Naive B cell (primary cell): ENCODE results near the gene COL6A1. TPM values are rescaled to one million over a fixed set of nuclear protein-coding genes. Genes with fewer than 3 reads are reported as not detected.
A peak's percentile ranks its signal among the peaks of the same experiment; 100 is the strongest.

Source experiments
- ATAC-seq, 2 donors: fragments of 150-1000 bp; cut with Tn5 transposase; 2 replicates each; pipeline ENCODE4 v1.10.0; 2021; ENCODE audit warnings: low read depth in 2 of 2, mild to moderate bottlenecking in 2 of 2, moderate library complexity in 2 of 2
- DNase-seq: peaks from one replicate; pipeline ENCODE4 v3.0.0; 2022
- H3K27ac Mint-ChIP-seq, 6 donors: one replicate each; pipeline ENCODE4 v1.8.0; 2020 to 2022; ENCODE audit warnings: mild to moderate bottlenecking in 6 of 6, mixed read lengths in 6 of 6, moderate library complexity in 5 of 6, inconsistent platforms in 2 of 6
- H3K27me3 Mint-ChIP-seq, 3 donors: one replicate each; pipeline ENCODE4 v1.8.0; 2021 to 2022; ENCODE audit warnings: mixed read lengths in 3 of 3, mild to moderate bottlenecking in 1 of 3
- H3K36me3 Mint-ChIP-seq, 2 donors: one replicate each; pipeline ENCODE4 v1.8.0; 2020 to 2022; ENCODE audit warnings: mixed read lengths in 2 of 2, inconsistent platforms in 1 of 2, mild to moderate bottlenecking in 1 of 2
- H3K4me1 Mint-ChIP-seq, 3 donors: one replicate each; pipeline ENCODE4 v1.8.0; 2020 to 2022; ENCODE audit warnings: mixed read lengths in 3 of 3, inconsistent platforms in 1 of 3, mild to moderate bottlenecking in 1 of 3, moderate library complexity in 1 of 3
- H3K4me3 Mint-ChIP-seq, 8 donors: one replicate each; pipeline ENCODE4 v1.8.0; 2020 to 2022; ENCODE audit warnings: mild to moderate bottlenecking in 8 of 8, mixed read lengths in 8 of 8, moderate library complexity in 8 of 8, inconsistent platforms in 2 of 8
- H3K9me3 Mint-ChIP-seq, 7 donors: one replicate each; pipeline ENCODE4 v1.8.0; 2020 to 2022; ENCODE audit warnings: mixed read lengths in 7 of 7, mild to moderate bottlenecking in 5 of 7, inconsistent platforms in 2 of 7, moderate library complexity in 1 of 7
- polyA plus RNA-seq, 6 donors: library from polyadenylated mRNA; unstranded; fragments of 300-500 nt; fragmentation: Illumina TruSeq; gene quantifications; one replicate each; pipeline ENCODE4 v1.2.3, GENCODE V29; 2021; ENCODE audit warnings: low read depth in 6 of 6

COL6A1 gene
- polyA plus RNA-seq, 6 donors from 2014 or later, result not detected

- Mint-ChIP-seq H3K27me3 (no peaks in the 10 kb centered on the region), H3K4me1 (no peaks in the 10 kb centered on the region), H3K4me3 (no peak overlapping the region), H3K36me3 (no peaks in the 10 kb centered on the region), H3K9me3 (no peaks in the 10 kb centered on the region), H3K27ac (no peak overlapping the region)
- DNase-seq (no peak), ATAC-seq (no peak)
These were observed 11.0 kb downstream of the COL6A1 start for GRCh38 chr21:45992301-45993209.

GRCh38 chr21:45993210-45994085 lies 11.9 kb downstream of the COL6A1 start:
- Mint-ChIP-seq H3K27me3 (no peaks in the 10 kb centered on the region), H3K4me1 (no peaks in the 10 kb centered on the region), H3K9me3 (no peaks in the 10 kb centered on the region), H3K27ac (no peak overlapping the region), H3K4me3 (no peak overlapping the region), H3K36me3 (no peaks in the 10 kb centered on the region)
- ATAC-seq (no peak), DNase-seq (no peak)

- Mint-ChIP-seq H3K4me3 (no peak overlapping the region), H3K36me3 (no peaks in the 10 kb centered on the region), H3K27me3 (no peaks in the 10 kb centered on the region), H3K27ac (peak overlapping the region in 1 of 6 donors; percentile 72), H3K9me3 (peaks cover 0 to 2% (median 0%) of the 10 kb centered on the region in 7 donors), H3K4me1 (no peaks in the 10 kb centered on the region)
- DNase-seq (no peak), ATAC-seq (no peak)
These were observed 12.6 kb downstream of the COL6A1 start for GRCh38 chr21:45994086-45994661.

- Mint-ChIP-seq H3K4me3 (no peak overlapping the region), H3K27ac (no peak overlapping the region), H3K4me1 (no peaks in the 10 kb centered on the region), H3K9me3 (peaks cover 0 to 5% (median 0%) of the 10 kb centered on the region in 7 donors), H3K36me3 (no peaks in the 10 kb centered on the region), H3K27me3 (no peaks in the 10 kb centered on the region)
- no peak for ATAC-seq
- DNase-seq, result no peak
These were observed 13.5 kb downstream of the COL6A1 start for GRCh38 chr21:45994759-45995685.

- H3K27me3 Mint-ChIP-seq, result no peaks in the 10 kb centered on the region
- H3K4me3 Mint-ChIP-seq, result no peak overlapping the region
- no peaks in the 10 kb centered on the region for H3K4me1 Mint-ChIP-seq
- H3K36me3 Mint-ChIP-seq, result no peaks in the 10 kb centered on the region
- peaks cover 0 to 5% (median 0%) of the 10 kb centered on the region in 7 donors for H3K9me3 Mint-ChIP-seq
- ATAC-seq (no peak), DNase-seq (no peak)
- no peak overlapping the region for H3K27ac Mint-ChIP-seq
These were observed 14.2 kb downstream of the COL6A1 start for GRCh38 chr21:45995686-45996179.

GRCh38 chr21:45996311-45997204 lies 15.0 kb downstream of the COL6A1 start:
- ATAC-seq (no peak), DNase-seq (no peak)
- Mint-ChIP-seq H3K9me3 (peaks cover 0 to 5% (median 0%) of the 10 kb centered on the region in 7 donors), H3K27ac (no peak overlapping the region), H3K4me3 (no peak overlapping the region), H3K27me3 (no peaks in the 10 kb centered on the region), H3K4me1 (no peaks in the 10 kb centered on the region), H3K36me3 (no peaks in the 10 kb centered on the region)

GRCh38 chr21:45997205-45997494 lies 15.6 kb downstream of the COL6A1 start:
- Mint-ChIP-seq H3K4me1 (no peaks in the 10 kb centered on the region), H3K27ac (no peak overlapping the region), H3K36me3 (no peaks in the 10 kb centered on the region), H3K27me3 (no peaks in the 10 kb centered on the region), H3K4me3 (no peak overlapping the region), H3K9me3 (peaks cover 0 to 5% (median 0%) of the 10 kb centered on the region in 7 donors)
- no peak for DNase-seq
- no peak for ATAC-seq

- Mint-ChIP-seq H3K9me3 (peaks cover 0 to 5% (median 0%) of the 10 kb centered on the region in 7 donors), H3K27ac (no peak overlapping the region), H3K4me3 (no peak overlapping the region), H3K4me1 (no peaks in the 10 kb centered on the region), H3K36me3 (no peaks in the 10 kb centered on the region), H3K27me3 (no peaks in the 10 kb centered on the region)
- ATAC-seq (no peak), DNase-seq (no peak)
These were observed 16.1 kb downstream of the COL6A1 start for GRCh38 chr21:45997495-45998275.

- Mint-ChIP-seq H3K4me1 (no peaks in the 10 kb centered on the region), H3K9me3 (peaks cover 0 to 5% (median 0%) of the 10 kb centered on the region in 7 donors), H3K4me3 (no peak overlapping the region), H3K27me3 (no peaks in the 10 kb centered on the region), H3K27ac (no peak overlapping the region), H3K36me3 (no peaks in the 10 kb centered on the region)
- ATAC-seq (no peak), DNase-seq (no peak)
These were observed 16.7 kb downstream of the COL6A1 start for GRCh38 chr21:45998276-45998701.

- no peak for DNase-seq
- H3K9me3 Mint-ChIP-seq, result peaks cover 0 to 6% (median 0%) of the 10 kb centered on the region in 7 donors
- H3K27me3 Mint-ChIP-seq, result no peaks in the 10 kb centered on the region
- no peak overlapping the region for H3K27ac Mint-ChIP-seq
- no peak for ATAC-seq
- H3K4me1 Mint-ChIP-seq, result no peaks in the 10 kb centered on the region
- H3K4me3 Mint-ChIP-seq, result no peak overlapping the region
- no peaks in the 10 kb centered on the region for H3K36me3 Mint-ChIP-seq
These were observed 17.5 kb downstream of the COL6A1 start for GRCh38 chr21:45998871-45999580.

GRCh38 chr21:45999581-46000181 lies 18.1 kb downstream of the COL6A1 start:
- peaks cover 0 to 6% (median 2%) of the 10 kb centered on the region in 7 donors for H3K9me3 Mint-ChIP-seq
- DNase-seq (no peak), ATAC-seq (no peak)
- H3K4me1 Mint-ChIP-seq, result no peaks in the 10 kb centered on the region
- no peaks in the 10 kb centered on the region for H3K36me3 Mint-ChIP-seq
- no peaks in the 10 kb centered on the region for H3K27me3 Mint-ChIP-seq
- H3K4me3 Mint-ChIP-seq, result no peak overlapping the region
- no peak overlapping the region for H3K27ac Mint-ChIP-seq
